ENCODE measurements around the gene PLPP4. TPM values are rescaled to one million over a fixed set of nuclear protein-coding genes. Genes with fewer than 3 reads are reported as not detected.
A peak's percentile ranks its signal among the peaks of the same experiment; 100 is the strongest.

The PLPP4 gene
- total RNA-seq, 1 experiment from 2014 or later = not detected

GRCh38 chr10:120409816-120410215 is 47.2 kb upstream of the PLPP4 start:
- ATAC-seq (no peak), DNase-seq (ENCODE audit: low read depth, low spot score) (no peak)
- Histone ChIP-seq H3K9me3 (ENCODE audit: control insufficient read depth in 1 of 2, insufficient read depth in 1 of 2, low read depth in 1 of 2, low read length in 2 of 2) (no peaks in the 10 kb centered on the region), H3K9ac (ENCODE audit: low read length) (no peak overlapping the region), H3K36me3 (ENCODE audit: control insufficient read depth in 1 of 2, insufficient read depth in 2 of 2, low read length in 2 of 2) (no peaks in the 10 kb centered on the region), H3K4me1 (ENCODE audit: control insufficient read depth in 1 of 2, insufficient read depth in 2 of 2, low read length in 2 of 2) (no peaks in the 10 kb centered on the region), H3K79me2 (ENCODE audit: insufficient read depth, low read length) (no peaks in the 10 kb centered on the region), H4K20me1 (ENCODE audit: insufficient read depth) (no peaks in the 10 kb centered on the region; the same call in 1 of the 2 replicates), H3K4me3 (replicated peaks in 1 of 2; ENCODE audit: low read depth in 1 of 2, low read length in 2 of 2) (no peak overlapping the region), H2AFZ (ENCODE audit: low read depth, low read length, poor library complexity, severe bottlenecking) (no peak overlapping the region), H3K27ac (ENCODE audit: low read depth, low read length) (no peak overlapping the region), H3K9me2 (ENCODE audit: insufficient read depth) (no peaks in the 10 kb centered on the region), H3K27me3 (ENCODE audit: insufficient read depth, low read length) (peaks cover 21% of the 10 kb centered on the region; the same call in 1 of the 2 replicates), H3K4me2 (ENCODE audit: low read length) (no peak overlapping the region)
- intact Hi-C loops (cut with micrococcal nuclease) = no loop called here
- BruUV-seq (replicated peaks) = no TSS peak
- TF ChIP-seq ZFX (IDR thresholded peaks at IDR 0.05) (0 out of 2 replicates have a peak, but pooled peaks have one; percentile 1), SRF (IDR thresholded peaks at IDR 0.05; ENCODE audit: low read depth) (no peak)
- TF ChIP-seq, protein P1, sequence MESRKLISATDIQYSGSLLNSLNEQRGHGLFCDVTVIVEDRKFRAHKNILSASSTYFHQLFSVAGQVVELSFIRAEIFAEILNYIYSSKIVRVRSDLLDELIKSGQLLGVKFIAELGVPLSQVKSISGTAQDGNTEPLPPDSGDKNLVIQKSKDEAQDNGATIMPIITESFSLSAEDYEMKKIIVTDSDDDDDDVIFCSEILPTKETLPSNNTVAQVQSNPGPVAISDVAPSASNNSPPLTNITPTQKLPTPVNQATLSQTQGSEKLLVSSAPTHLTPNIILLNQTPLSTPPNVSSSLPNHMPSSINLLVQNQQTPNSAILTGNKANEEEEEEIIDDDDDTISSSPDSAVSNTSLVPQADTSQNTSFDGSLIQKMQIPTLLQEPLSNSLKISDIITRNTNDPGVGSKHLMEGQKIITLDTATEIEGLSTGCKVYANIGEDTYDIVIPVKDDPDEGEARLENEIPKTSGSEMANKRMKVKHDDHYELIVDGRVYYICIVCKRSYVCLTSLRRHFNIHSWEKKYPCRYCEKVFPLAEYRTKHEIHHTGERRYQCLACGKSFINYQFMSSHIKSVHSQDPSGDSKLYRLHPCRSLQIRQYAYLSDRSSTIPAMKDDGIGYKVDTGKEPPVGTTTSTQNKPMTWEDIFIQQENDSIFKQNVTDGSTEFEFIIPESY (IDR thresholded peaks at IDR 0.05; ENCODE audit: extremely low read depth, insufficient replicate concordance, low read length) = no peak
- ChIA-PET CTCF (no interaction called here), RAD21 (ENCODE audit: low non-redundant PET in 1 of 2, low total read pairs in 2 of 2, uncharacterized antibody in 2 of 2, unreplicated experiment in 2 of 2) (no interaction called here), POLR2A (no interaction called here)

DNA sequence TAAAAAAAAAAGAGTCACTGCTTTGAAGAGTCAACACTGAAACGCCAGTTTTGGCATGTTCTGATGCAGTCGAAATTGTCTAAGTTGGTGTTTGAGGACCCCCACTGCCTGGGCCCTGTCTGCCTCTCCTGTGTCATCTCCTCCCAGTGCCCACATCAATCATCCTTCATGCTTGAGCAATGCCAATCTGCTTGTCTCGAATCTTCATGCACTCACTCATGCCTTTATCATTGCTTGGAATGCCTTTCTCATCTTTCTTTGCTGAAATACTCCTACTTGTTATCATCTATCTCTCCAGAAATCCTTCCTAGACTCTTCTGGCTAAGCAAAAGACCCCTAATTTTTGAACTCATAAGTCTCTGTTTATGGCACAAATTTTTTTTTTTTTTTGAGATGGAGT is 42.1 kb upstream of the PLPP4 start:
- intact Hi-C loops (cut with micrococcal nuclease) = no loop called here
- Histone ChIP-seq H3K4me1 (ENCODE audit: control insufficient read depth in 1 of 2, insufficient read depth in 2 of 2, low read length in 2 of 2) (peaks cover 0 to 10% of the 10 kb centered on the region in 2 experiments; a peak in 2 of 4 replicates), H2AFZ (ENCODE audit: low read depth, low read length, poor library complexity, severe bottlenecking) (no peak overlapping the region), H3K79me2 (ENCODE audit: insufficient read depth, low read length) (no peaks in the 10 kb centered on the region), H3K27ac (ENCODE audit: low read depth, low read length) (no peak overlapping the region), H3K4me2 (ENCODE audit: low read length) (no peak overlapping the region), H3K9me2 (ENCODE audit: insufficient read depth) (no peaks in the 10 kb centered on the region), H3K9ac (ENCODE audit: low read length) (no peak overlapping the region), H3K36me3 (ENCODE audit: control insufficient read depth in 1 of 2, insufficient read depth in 2 of 2, low read length in 2 of 2) (no peaks in the 10 kb centered on the region), H4K20me1 (ENCODE audit: insufficient read depth) (no peaks in the 10 kb centered on the region), H3K4me3 (replicated peaks in 1 of 2; ENCODE audit: low read depth in 1 of 2, low read length in 2 of 2) (no peak overlapping the region), H3K9me3 (ENCODE audit: control insufficient read depth in 1 of 2, insufficient read depth in 1 of 2, low read depth in 1 of 2, low read length in 2 of 2) (no peaks in the 10 kb centered on the region), H3K27me3 (ENCODE audit: insufficient read depth, low read length) (peaks cover 35% of the 10 kb centered on the region; the same call in 1 of the 2 replicates)
- BruUV-seq (replicated peaks) = no TSS peak
- POLR2A ChIA-PET = no interaction called here
- TF ChIP-seq SP1 (IDR thresholded peaks at IDR 0.05; ENCODE audit: low read depth) (no peak), EZH2phosphoT487 (IDR thresholded peaks at IDR 0.05; ENCODE audit: borderline replicate concordance) (no peak)
- RAD21 ChIA-PET (ENCODE audit: low non-redundant PET in 1 of 2, low total read pairs in 2 of 2, uncharacterized antibody in 2 of 2, unreplicated experiment in 2 of 2) = no interaction called here
- CTCF ChIA-PET = no interaction called here
- ATAC-seq = no peak
- no peak for DNase-seq (ENCODE audit: low read depth, low spot score)
